Ishikawa (cell line): ENCODE measurements around the gene DIO2.

Experiments
- CEBPB ChIP-seq: IDR thresholded peaks from 2 replicates; pipeline ENCODE4 v1.6.1; 2012
- CREB1 ChIP-seq: IDR thresholded peaks from 2 replicates; pipeline ENCODE4 v1.6.1; 2012; ENCODE audit warnings: low read depth
- EGR1 ChIP-seq: IDR thresholded peaks from 2 replicates; pipeline ENCODE4 v1.6.1; 2012
- EP300 ChIP-seq: IDR thresholded peaks from 2 replicates; pipeline ENCODE4 v1.6.1; 2012; ENCODE audit warnings: borderline replicate concordance
- FOXM1 ChIP-seq: IDR thresholded peaks from 2 replicates; pipeline ENCODE4 v1.6.1; 2012; ENCODE audit warnings: low read depth, borderline replicate concordance
- NFIC ChIP-seq: IDR thresholded peaks from 2 replicates; pipeline ENCODE4 v1.6.1; 2012
- RAD21 ChIP-seq: IDR thresholded peaks from 2 replicates; pipeline ENCODE4 v1.6.1; 2012; ENCODE audit warnings: low read depth
- TCF12 ChIP-seq: IDR thresholded peaks from 2 replicates; pipeline ENCODE4 v1.6.1; 2012; ENCODE audit warnings: low read depth
- YY1 ChIP-seq: IDR thresholded peaks from 2 replicates; pipeline ENCODE4 v1.6.1; 2012; ENCODE audit warnings: low read depth
- ZBTB7A ChIP-seq: IDR thresholded peaks from 2 replicates; pipeline ENCODE4 v1.6.1; 2012; ENCODE audit warnings: low read depth
- TF ChIP-seq, protein P1 (sequence below): IDR thresholded peaks from 2 replicates; pipeline ENCODE4 v1.6.1; 2012
- TF ChIP-seq, protein P2 (sequence below): IDR thresholded peaks from 2 replicates; pipeline ENCODE4 v1.6.1; 2012
- TF ChIP-seq, protein P3 (sequence below): IDR thresholded peaks from 2 replicates; pipeline ENCODE4 v1.6.1; 2012; ENCODE audit warnings: low read depth, mild to moderate bottlenecking

DNA sequence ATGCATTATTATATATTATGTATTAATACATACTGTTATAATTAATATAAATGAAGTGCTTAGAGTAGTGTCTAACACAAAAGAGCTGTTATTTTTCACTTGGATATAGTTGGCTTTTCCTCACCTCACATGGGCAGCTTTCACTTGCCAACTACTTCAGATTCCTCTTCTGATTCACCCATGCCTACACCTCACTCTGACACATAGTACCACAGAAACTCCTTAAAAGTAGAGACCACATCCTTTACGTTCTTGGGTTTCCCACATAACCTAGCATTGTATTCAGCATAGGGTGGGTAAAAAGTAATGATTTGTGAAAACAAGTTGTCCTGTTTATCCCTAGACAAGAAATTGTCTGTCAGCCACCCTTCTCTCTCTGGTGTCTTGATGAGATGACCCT, 61.0 kb downstream of the DIO2 start:
- no peak for TF ChIP-seq RAD21
- no peak for TF ChIP-seq FOXM1
- TF ChIP-seq YY1: no peak
- TF ChIP-seq, protein P1, sequence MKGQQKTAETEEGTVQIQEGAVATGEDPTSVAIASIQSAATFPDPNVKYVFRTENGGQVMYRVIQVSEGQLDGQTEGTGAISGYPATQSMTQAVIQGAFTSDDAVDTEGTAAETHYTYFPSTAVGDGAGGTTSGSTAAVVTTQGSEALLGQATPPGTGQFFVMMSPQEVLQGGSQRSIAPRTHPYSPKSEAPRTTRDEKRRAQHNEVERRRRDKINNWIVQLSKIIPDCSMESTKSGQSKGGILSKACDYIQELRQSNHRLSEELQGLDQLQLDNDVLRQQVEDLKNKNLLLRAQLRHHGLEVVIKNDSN: no peak
- no peak for TF ChIP-seq EP300
- TF ChIP-seq NFIC: no peak
- TF ChIP-seq CREB1: no peak
- TF ChIP-seq TCF12: no peak
- no peak for TF ChIP-seq CEBPB
- TF ChIP-seq, protein P2, sequence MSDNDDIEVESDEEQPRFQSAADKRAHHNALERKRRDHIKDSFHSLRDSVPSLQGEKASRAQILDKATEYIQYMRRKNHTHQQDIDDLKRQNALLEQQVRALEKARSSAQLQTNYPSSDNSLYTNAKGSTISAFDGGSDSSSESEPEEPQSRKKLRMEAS: no peak
- TF ChIP-seq EGR1: no peak
- no peak for TF ChIP-seq ZBTB7A
- TF ChIP-seq, protein P3, sequence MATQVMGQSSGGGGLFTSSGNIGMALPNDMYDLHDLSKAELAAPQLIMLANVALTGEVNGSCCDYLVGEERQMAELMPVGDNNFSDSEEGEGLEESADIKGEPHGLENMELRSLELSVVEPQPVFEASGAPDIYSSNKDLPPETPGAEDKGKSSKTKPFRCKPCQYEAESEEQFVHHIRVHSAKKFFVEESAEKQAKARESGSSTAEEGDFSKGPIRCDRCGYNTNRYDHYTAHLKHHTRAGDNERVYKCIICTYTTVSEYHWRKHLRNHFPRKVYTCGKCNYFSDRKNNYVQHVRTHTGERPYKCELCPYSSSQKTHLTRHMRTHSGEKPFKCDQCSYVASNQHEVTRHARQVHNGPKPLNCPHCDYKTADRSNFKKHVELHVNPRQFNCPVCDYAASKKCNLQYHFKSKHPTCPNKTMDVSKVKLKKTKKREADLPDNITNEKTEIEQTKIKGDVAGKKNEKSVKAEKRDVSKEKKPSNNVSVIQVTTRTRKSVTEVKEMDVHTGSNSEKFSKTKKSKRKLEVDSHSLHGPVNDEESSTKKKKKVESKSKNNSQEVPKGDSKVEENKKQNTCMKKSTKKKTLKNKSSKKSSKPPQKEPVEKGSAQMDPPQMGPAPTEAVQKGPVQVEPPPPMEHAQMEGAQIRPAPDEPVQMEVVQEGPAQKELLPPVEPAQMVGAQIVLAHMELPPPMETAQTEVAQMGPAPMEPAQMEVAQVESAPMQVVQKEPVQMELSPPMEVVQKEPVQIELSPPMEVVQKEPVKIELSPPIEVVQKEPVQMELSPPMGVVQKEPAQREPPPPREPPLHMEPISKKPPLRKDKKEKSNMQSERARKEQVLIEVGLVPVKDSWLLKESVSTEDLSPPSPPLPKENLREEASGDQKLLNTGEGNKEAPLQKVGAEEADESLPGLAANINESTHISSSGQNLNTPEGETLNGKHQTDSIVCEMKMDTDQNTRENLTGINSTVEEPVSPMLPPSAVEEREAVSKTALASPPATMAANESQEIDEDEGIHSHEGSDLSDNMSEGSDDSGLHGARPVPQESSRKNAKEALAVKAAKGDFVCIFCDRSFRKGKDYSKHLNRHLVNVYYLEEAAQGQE: no peak
